AG09309 (cell line): ENCODE measurements around the gene DUSP22.

ENCODE experiments used
- DNase-seq: peaks from one replicate; pipeline ENCODE4 v3.0.0-alpha.2; 2010; ENCODE audit warnings: low read depth
- H3K4me3 ChIP-seq: 2 replicates; pipeline ENCODE4 v1.5.1; 2011; ENCODE audit warnings: mild to moderate bottlenecking, low read depth, low read length, moderate library complexity; ENCODE audit not compliant: control insufficient read depth
- CTCF ChIP-seq: IDR thresholded peaks from 2 replicates; pipeline ENCODE4 v1.5.1; 2011; ENCODE audit warnings: mild to moderate bottlenecking, low read depth, low read length, inconsistent platforms; ENCODE audit not compliant: insufficient read depth, control insufficient read depth; ENCODE audit errors: missing control alignments

Gene DUSP22

GRCh38 chr6:304833-305370 is 12.6 kb downstream of the DUSP22 start:
- H3K4me3 ChIP-seq: no peak overlapping the region
- DNase-seq: no peak
- no peak for TF ChIP-seq CTCF

- no peak for TF ChIP-seq CTCF
- DNase-seq: no peak
- H3K4me3 ChIP-seq: no peak overlapping the region
Observed at GRCh38 chr6:305371-306206, 13.3 kb downstream of the DUSP22 start.

GRCh38 chr6:306641-307061 is 14.4 kb downstream of the DUSP22 start:
- TF ChIP-seq CTCF: no peak
- no peak for DNase-seq
- no peak overlapping the region for H3K4me3 ChIP-seq

GRCh38 chr6:307065-307814 is 15.0 kb downstream of the DUSP22 start:
- no peak for TF ChIP-seq CTCF
- no peak overlapping the region for H3K4me3 ChIP-seq
- no peak for DNase-seq

- no peak overlapping the region for H3K4me3 ChIP-seq
- TF ChIP-seq CTCF: no peak
- DNase-seq: no peak
Observed at GRCh38 chr6:307874-308273, 15.6 kb downstream of the DUSP22 start.

GRCh38 chr6:308307-308706 is 16.0 kb downstream of the DUSP22 start:
- no peak overlapping the region for H3K4me3 ChIP-seq
- no peak for TF ChIP-seq CTCF
- DNase-seq: no peak
